ENCODE measurements around the gene ABLIM2. TPM values are rescaled to one million over a fixed set of nuclear protein-coding genes. Genes with fewer than 3 reads are reported as not detected.

Gene ABLIM2
- total RNA-seq, 1 experiment from 2014 or later: 6.1 TPM

DNA sequence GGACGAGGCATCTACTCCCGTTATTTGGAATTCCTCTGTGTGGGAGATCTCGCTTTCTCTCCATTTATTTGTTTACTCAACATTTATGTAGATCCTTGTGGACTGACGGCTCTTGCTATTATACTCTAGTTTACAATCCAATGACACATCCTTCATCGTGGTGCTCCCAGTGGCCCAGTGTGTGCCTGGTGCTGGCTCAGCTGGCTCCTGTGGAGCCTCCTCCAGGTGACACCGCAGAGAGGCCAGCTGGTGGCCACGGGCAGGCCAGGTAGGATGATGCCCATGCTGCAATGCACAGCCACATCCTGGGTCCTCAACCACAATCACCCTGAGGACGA is 134.9 kb downstream of the ABLIM2 start (continued):
- TF ChIP-seq, protein P1, sequence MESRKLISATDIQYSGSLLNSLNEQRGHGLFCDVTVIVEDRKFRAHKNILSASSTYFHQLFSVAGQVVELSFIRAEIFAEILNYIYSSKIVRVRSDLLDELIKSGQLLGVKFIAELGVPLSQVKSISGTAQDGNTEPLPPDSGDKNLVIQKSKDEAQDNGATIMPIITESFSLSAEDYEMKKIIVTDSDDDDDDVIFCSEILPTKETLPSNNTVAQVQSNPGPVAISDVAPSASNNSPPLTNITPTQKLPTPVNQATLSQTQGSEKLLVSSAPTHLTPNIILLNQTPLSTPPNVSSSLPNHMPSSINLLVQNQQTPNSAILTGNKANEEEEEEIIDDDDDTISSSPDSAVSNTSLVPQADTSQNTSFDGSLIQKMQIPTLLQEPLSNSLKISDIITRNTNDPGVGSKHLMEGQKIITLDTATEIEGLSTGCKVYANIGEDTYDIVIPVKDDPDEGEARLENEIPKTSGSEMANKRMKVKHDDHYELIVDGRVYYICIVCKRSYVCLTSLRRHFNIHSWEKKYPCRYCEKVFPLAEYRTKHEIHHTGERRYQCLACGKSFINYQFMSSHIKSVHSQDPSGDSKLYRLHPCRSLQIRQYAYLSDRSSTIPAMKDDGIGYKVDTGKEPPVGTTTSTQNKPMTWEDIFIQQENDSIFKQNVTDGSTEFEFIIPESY (IDR thresholded peaks at IDR 0.05; ENCODE audit: extremely low read depth, insufficient replicate concordance, low read length): no peak
- TF ChIP-seq ZNF274 (IDR thresholded peaks at IDR 0.05; ENCODE audit: low read depth, low read length) (no peak), SP1 (IDR thresholded peaks at IDR 0.05; ENCODE audit: low read depth) (no peak)

DNA sequence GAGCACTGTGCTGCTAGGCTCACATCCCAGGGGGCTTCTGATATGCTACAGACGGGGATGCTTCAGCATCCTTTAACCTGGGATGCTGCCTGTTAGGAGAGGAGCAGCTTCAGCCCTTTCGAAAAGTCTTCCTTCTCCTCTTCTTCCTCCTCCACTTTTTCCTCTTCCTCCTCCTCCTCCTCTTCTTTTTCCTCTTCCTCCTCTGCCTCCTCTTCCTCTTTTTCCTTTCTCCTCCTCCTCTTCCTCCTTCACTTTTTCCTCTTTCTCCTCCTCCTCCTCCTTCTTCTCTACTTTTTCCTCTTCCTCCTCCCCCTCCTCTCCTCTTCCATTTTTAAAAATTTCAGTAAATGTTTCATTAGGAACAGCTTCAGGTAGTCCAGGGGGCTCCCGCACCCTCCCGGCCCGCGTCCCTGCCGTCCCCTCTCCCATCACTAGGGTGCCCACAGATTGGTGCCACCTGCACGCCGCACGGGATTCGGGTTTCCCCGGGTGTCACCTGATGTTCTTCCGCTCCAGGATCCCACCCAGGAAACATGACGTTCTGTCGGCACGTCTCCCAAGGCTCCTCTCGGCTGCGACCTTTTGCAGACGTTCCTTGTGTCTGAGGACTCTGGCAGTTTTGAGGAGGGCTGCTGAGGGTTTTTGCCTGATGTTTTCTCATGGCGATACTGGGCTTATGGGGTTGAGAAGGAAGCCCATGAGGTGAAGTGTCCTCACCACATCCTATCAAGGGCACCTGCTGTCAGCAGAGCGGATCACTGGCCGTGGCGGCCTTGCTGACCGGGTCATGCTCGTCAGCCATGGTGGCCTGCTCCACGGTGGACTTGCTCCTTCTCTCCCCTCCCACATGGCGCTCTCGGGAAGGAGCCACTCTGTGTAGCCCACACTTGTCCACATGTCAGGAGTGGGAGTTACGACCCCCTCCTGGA is 135.6 kb downstream of the ABLIM2 start:
- Histone ChIP-seq H3K4me3 (replicated peaks in 1 of 2; ENCODE audit: low read depth in 1 of 2, low read length in 2 of 2) (no peak overlapping the region), H2AFZ (ENCODE audit: low read depth, low read length, poor library complexity, severe bottlenecking) (no peak overlapping the region), H3K4me2 (ENCODE audit: low read length) (no peak overlapping the region), H3K27ac (ENCODE audit: low read depth, low read length) (no peak overlapping the region), H3K27me3 (ENCODE audit: insufficient read depth, low read length) (no peaks in the 10 kb centered on the region), H3K9me3 (ENCODE audit: control insufficient read depth in 1 of 2, insufficient read depth in 1 of 2, low read depth in 1 of 2, low read length in 2 of 2) (no peaks in the 10 kb centered on the region), H3K4me1 (ENCODE audit: control insufficient read depth in 1 of 2, insufficient read depth in 2 of 2, low read length in 2 of 2) (peaks cover 0 to 26% of the 10 kb centered on the region in 2 experiments; a peak in 2 of 4 replicates), H4K20me1 (ENCODE audit: insufficient read depth) (no peaks in the 10 kb centered on the region), H3K9ac (ENCODE audit: low read length) (no peak overlapping the region), H3K9me2 (ENCODE audit: insufficient read depth) (no peaks in the 10 kb centered on the region), H3K36me3 (ENCODE audit: control insufficient read depth in 1 of 2, insufficient read depth in 2 of 2, low read length in 2 of 2) (no peaks in the 10 kb centered on the region), H3K79me2 (ENCODE audit: insufficient read depth, low read length) (no peaks in the 10 kb centered on the region)
- intact Hi-C loops (cut with micrococcal nuclease): no loop called here
- ChIA-PET CTCF (no interaction called here), RAD21 (ENCODE audit: low non-redundant PET in 1 of 2, low total read pairs in 2 of 2, uncharacterized antibody in 2 of 2, unreplicated experiment in 2 of 2) (no interaction called here), POLR2A (no interaction called here)
- DNase-seq (ENCODE audit: low read depth, low spot score): no peak
- no TSS peak for BruUV-seq (replicated peaks)
- no peak for ATAC-seq
- TF ChIP-seq ZNF274 (IDR thresholded peaks at IDR 0.05; ENCODE audit: low read depth, low read length): no peak
- no peak for TF ChIP-seq ELF1 (IDR thresholded peaks at IDR 0.05; ENCODE audit: borderline replicate concordance, low read depth)
- no peak for TF ChIP-seq SP1 (IDR thresholded peaks at IDR 0.05; ENCODE audit: low read depth)
- no peak for TF ChIP-seq EZH2 (IDR thresholded peaks at IDR 0.05)
- no peak for TF ChIP-seq POLR2AphosphoS5 (IDR thresholded peaks at IDR 0.05; ENCODE audit: low read depth, low read length)
- TF ChIP-seq ZFX (IDR thresholded peaks at IDR 0.05): no peak
- TF ChIP-seq FOSL1 (IDR thresholded peaks at IDR 0.05; ENCODE audit: low read depth): no peak
- TF ChIP-seq, protein P2, sequence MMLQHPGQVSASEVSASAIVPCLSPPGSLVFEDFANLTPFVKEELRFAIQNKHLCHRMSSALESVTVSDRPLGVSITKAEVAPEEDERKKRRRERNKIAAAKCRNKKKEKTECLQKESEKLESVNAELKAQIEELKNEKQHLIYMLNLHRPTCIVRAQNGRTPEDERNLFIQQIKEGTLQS (IDR thresholded peaks at IDR 0.05): no peak
- TF ChIP-seq CEBPB (IDR thresholded peaks at IDR 0.05; ENCODE audit: low read depth): no peak
- TF ChIP-seq POLR2A (IDR thresholded peaks at IDR 0.05; ENCODE audit: borderline replicate concordance, extremely low read depth, insufficient read depth, insufficient read length): no peak
- TF ChIP-seq, protein P3, sequence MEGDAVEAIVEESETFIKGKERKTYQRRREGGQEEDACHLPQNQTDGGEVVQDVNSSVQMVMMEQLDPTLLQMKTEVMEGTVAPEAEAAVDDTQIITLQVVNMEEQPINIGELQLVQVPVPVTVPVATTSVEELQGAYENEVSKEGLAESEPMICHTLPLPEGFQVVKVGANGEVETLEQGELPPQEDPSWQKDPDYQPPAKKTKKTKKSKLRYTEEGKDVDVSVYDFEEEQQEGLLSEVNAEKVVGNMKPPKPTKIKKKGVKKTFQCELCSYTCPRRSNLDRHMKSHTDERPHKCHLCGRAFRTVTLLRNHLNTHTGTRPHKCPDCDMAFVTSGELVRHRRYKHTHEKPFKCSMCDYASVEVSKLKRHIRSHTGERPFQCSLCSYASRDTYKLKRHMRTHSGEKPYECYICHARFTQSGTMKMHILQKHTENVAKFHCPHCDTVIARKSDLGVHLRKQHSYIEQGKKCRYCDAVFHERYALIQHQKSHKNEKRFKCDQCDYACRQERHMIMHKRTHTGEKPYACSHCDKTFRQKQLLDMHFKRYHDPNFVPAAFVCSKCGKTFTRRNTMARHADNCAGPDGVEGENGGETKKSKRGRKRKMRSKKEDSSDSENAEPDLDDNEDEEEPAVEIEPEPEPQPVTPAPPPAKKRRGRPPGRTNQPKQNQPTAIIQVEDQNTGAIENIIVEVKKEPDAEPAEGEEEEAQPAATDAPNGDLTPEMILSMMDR (IDR thresholded peaks at IDR 0.05 in 2 of 3, conservative IDR thresholded peaks at IDR 0.05 in 1 of 3; ENCODE audit: borderline replicate concordance in 1 of 3, insufficient read depth in 1 of 3, low read depth in 2 of 3, low read length in 2 of 3): no peak
- no peak for TF ChIP-seq RAD21 (IDR thresholded peaks at IDR 0.05; ENCODE audit: low read depth)
- no peak for TF ChIP-seq JUND (IDR thresholded peaks at IDR 0.05)
- TF ChIP-seq SRF (IDR thresholded peaks at IDR 0.05; ENCODE audit: low read depth): no peak
- TF ChIP-seq, protein P4, sequence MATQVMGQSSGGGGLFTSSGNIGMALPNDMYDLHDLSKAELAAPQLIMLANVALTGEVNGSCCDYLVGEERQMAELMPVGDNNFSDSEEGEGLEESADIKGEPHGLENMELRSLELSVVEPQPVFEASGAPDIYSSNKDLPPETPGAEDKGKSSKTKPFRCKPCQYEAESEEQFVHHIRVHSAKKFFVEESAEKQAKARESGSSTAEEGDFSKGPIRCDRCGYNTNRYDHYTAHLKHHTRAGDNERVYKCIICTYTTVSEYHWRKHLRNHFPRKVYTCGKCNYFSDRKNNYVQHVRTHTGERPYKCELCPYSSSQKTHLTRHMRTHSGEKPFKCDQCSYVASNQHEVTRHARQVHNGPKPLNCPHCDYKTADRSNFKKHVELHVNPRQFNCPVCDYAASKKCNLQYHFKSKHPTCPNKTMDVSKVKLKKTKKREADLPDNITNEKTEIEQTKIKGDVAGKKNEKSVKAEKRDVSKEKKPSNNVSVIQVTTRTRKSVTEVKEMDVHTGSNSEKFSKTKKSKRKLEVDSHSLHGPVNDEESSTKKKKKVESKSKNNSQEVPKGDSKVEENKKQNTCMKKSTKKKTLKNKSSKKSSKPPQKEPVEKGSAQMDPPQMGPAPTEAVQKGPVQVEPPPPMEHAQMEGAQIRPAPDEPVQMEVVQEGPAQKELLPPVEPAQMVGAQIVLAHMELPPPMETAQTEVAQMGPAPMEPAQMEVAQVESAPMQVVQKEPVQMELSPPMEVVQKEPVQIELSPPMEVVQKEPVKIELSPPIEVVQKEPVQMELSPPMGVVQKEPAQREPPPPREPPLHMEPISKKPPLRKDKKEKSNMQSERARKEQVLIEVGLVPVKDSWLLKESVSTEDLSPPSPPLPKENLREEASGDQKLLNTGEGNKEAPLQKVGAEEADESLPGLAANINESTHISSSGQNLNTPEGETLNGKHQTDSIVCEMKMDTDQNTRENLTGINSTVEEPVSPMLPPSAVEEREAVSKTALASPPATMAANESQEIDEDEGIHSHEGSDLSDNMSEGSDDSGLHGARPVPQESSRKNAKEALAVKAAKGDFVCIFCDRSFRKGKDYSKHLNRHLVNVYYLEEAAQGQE (IDR thresholded peaks at IDR 0.05; ENCODE audit: low read depth): no peak
- TF ChIP-seq EGR1 (IDR thresholded peaks at IDR 0.05; ENCODE audit: low read depth): no peak
- TF ChIP-seq EZH2phosphoT487 (IDR thresholded peaks at IDR 0.05; ENCODE audit: borderline replicate concordance): no peak
